HCT116 (cell line): ENCODE data around the gene SLC9A9. TPM values are rescaled to one million over a fixed set of nuclear protein-coding genes. Genes with fewer than 3 reads are reported as not detected.

Experiments
- ATAC-seq: fragments of 200-7000 bp; cut with Tn5 transposase; 2 replicates; pipeline ENCODE4 v1.9.1; 2020; ENCODE audit warnings: mild to moderate bottlenecking, moderate library complexity
- BruUV-seq: library from RNA; stranded (reverse); fragments of 400-500 nt; replicated peaks from 2 replicates; lab custom pipeline; 2021; lab: Mats Ljungman, UMichigan
- CTCF ChIA-PET: fragments of 300-600 bp; sonication (Branson Sonifier 250); formaldehyde crosslinking; loops from one replicate; lab custom pipeline; 2021; ENCODE audit warnings: antibody characterized with exemption; lab: Charles Lee
- POLR2A ChIA-PET: fragments of 300-600, 350-600 bp; sonication (Branson Sonifier 250); formaldehyde crosslinking; loops from one replicate; lab custom pipeline; 2021; ENCODE audit warnings: antibody characterized with exemption; lab: Charles Lee
- RAD21 ChIA-PET, 2 experiments: fragments of 300-600 bp; sonication (Branson Sonifier 250); formaldehyde crosslinking; loops; one replicate each; lab custom pipeline; 2023; ENCODE audit warnings: low total read pairs in 2 of 2; ENCODE audit not compliant: uncharacterized antibody in 2 of 2, unreplicated experiment in 2 of 2, low non-redundant PET in 1 of 2; lab: Charles Lee
- DNase-seq: peaks from one replicate; pipeline ENCODE4 v3.0.0-alpha.2; 2010; ENCODE audit warnings: low read depth, low spot score
- H2AFZ ChIP-seq: fragments of 200-600 bp; shearing (Covaris generic), sonication (generic); 2 replicates; pipeline ENCODE4 v1.6.1; 2017; ENCODE audit warnings: low read depth, mixed run types, mixed read lengths, antibody characterized with exemption, low read length; ENCODE audit not compliant: poor library complexity, severe bottlenecking
- H3K27ac ChIP-seq: 2 replicates; pipeline ENCODE4 v1.5.1; 2012; ENCODE audit warnings: low read depth, low read length
- H3K27me3 ChIP-seq: fragments of 200-600 bp; sonication (generic); 2 replicates; pipeline ENCODE4 v1.6.1; 2016; ENCODE audit warnings: mixed run types, low read length, mixed read lengths; ENCODE audit not compliant: insufficient read depth
- H3K36me3 ChIP-seq, 2 experiments: fragments of 200-500 bp in 1 of 2; fragments of 200-600 bp in 1 of 2; sonication (Bioruptor generic) in 1 of 2; sonication (generic) in 1 of 2; 2 replicates each; pipeline versions ENCODE4 v1.5.1 to v1.6.1; 2014 to 2016; ENCODE audit warnings: low read length in 2 of 2, inconsistent platforms in 1 of 2, mixed read lengths in 1 of 2, mixed run types in 1 of 2; ENCODE audit not compliant: insufficient read depth in 2 of 2, control insufficient read depth in 1 of 2
- H3K4me1 ChIP-seq, 2 experiments: fragments of 200-600 bp in 1 of 2; sonication (generic) in 1 of 2; 2 replicates each; pipeline versions ENCODE4 v1.5.1 to v1.6.1; 2012 to 2017; ENCODE audit warnings: low read length in 2 of 2, inconsistent platforms in 1 of 2, mild to moderate bottlenecking in 1 of 2, mixed read lengths in 1 of 2, mixed run types in 1 of 2, moderate library complexity in 1 of 2; ENCODE audit not compliant: insufficient read depth in 2 of 2, control insufficient read depth in 1 of 2
- H3K4me2 ChIP-seq: fragments of 200-600 bp; sonication (generic); 2 replicates; pipeline ENCODE4 v1.6.1; 2017; ENCODE audit warnings: mixed run types, low read length, mixed read lengths
- H3K4me3 ChIP-seq, 2 experiments: fragments of 200-600 bp in 1 of 2; sonication (generic) in 1 of 2; replicated peaks in 1 of 2; 2 replicates each; pipeline ENCODE4 v1.5.1; 2011 to 2016; ENCODE audit warnings: low read length in 2 of 2, control low read depth in 1 of 2, low read depth in 1 of 2, mild to moderate bottlenecking in 1 of 2, mixed read lengths in 1 of 2, mixed run types in 1 of 2
- H3K79me2 ChIP-seq: fragments of 200-600 bp; sonication (generic); 2 replicates; pipeline ENCODE4 v1.6.1; 2017; ENCODE audit warnings: mild to moderate bottlenecking, mixed run types, low read length, moderate library complexity, mixed read lengths; ENCODE audit not compliant: insufficient read depth
- H3K9ac ChIP-seq: fragments of 200-600 bp; sonication (generic); 2 replicates; pipeline ENCODE4 v1.6.1; 2016; ENCODE audit warnings: low read length, mixed read lengths
- H3K9me2 ChIP-seq: fragments of 200-600 bp; sonication (generic), shearing (Covaris generic); 2 replicates; pipeline ENCODE4 v1.6.1; 2017; ENCODE audit warnings: mixed run types, mild to moderate bottlenecking, moderate library complexity; ENCODE audit not compliant: insufficient read depth
- H3K9me3 ChIP-seq, 2 experiments: fragments of 200-500 bp in 1 of 2; fragments of 200-600 bp in 1 of 2; sonication (Bioruptor generic) in 1 of 2; sonication (generic) in 1 of 2; 2 replicates each; pipeline ENCODE4 v1.6.1; 2014 to 2017; ENCODE audit warnings: low read length in 2 of 2, mixed read lengths in 2 of 2, inconsistent platforms in 1 of 2, low read depth in 1 of 2, mild to moderate bottlenecking in 1 of 2, mixed run types in 1 of 2, moderate library complexity in 1 of 2; ENCODE audit not compliant: control insufficient read depth in 1 of 2, insufficient read depth in 1 of 2
- H4K20me1 ChIP-seq: fragments of 200-600 bp; sonication (generic), shearing (Covaris generic); 2 replicates; pipeline ENCODE4 v1.6.1; 2017; ENCODE audit warnings: mixed run types, mild to moderate bottlenecking, moderate library complexity; ENCODE audit not compliant: insufficient read depth
- CBX3 ChIP-seq: IDR thresholded peaks from 2 replicates; pipeline ENCODE4 v1.6.1; 2012; ENCODE audit warnings: low read depth
- CEBPB ChIP-seq: IDR thresholded peaks from 2 replicates; pipeline ENCODE4 v1.6.1; 2012; ENCODE audit warnings: low read depth
- EGR1 ChIP-seq: IDR thresholded peaks from 2 replicates; pipeline ENCODE4 v1.6.1; 2012; ENCODE audit warnings: low read depth
- ELF1 ChIP-seq: IDR thresholded peaks from 2 replicates; pipeline ENCODE4 v1.6.1; 2012; ENCODE audit warnings: low read depth, borderline replicate concordance
- EZH2 ChIP-seq: fragments of 200-600 bp; sonication (generic); IDR thresholded peaks from 2 replicates; pipeline ENCODE4 v1.6.1; 2017; ENCODE audit warnings: antibody characterized with exemption, mixed run types
- FOSL1 ChIP-seq: IDR thresholded peaks from 2 replicates; pipeline ENCODE4 v1.6.1; 2012; ENCODE audit warnings: low read depth
- JUND ChIP-seq: IDR thresholded peaks from 2 replicates; pipeline ENCODE4 v1.6.1; 2012
- POLR2A ChIP-seq: IDR thresholded peaks from 2 replicates; pipeline ENCODE4 v1.7.0; 2011; ENCODE audit warnings: borderline replicate concordance; ENCODE audit not compliant: insufficient read depth, insufficient read length; ENCODE audit errors: extremely low read depth
- RAD21 ChIP-seq: IDR thresholded peaks from 2 replicates; pipeline ENCODE4 v1.6.1; 2012; ENCODE audit warnings: low read depth, mild to moderate bottlenecking
- SP1 ChIP-seq: IDR thresholded peaks from 2 replicates; pipeline ENCODE4 v1.6.1; 2012; ENCODE audit warnings: low read depth
- YY1 ChIP-seq: IDR thresholded peaks from 2 replicates; pipeline ENCODE4 v1.6.1; 2011; ENCODE audit warnings: low read length, low read depth, moderate library complexity, mild to moderate bottlenecking; ENCODE audit not compliant: insufficient replicate concordance; ENCODE audit errors: extremely low read depth
- ZNF274 ChIP-seq: fragments of 200-500 bp; sonication (Bioruptor generic); IDR thresholded peaks from 2 replicates; pipeline ENCODE4 v1.6.1; 2014; ENCODE audit warnings: mild to moderate bottlenecking, low read depth, low read length, inconsistent platforms
- intact Hi-C: fragments of 100-400 bp; cut with micrococcal nuclease; formaldehyde crosslinking; loops from 2 replicates; pipeline ENCODE4 v1.10.0; 2022
- total RNA-seq: library from RNA; stranded (reverse); gene quantifications from one replicate; pipeline ENCODE4 v1.2.1, GENCODE V29; 2021; ENCODE audit not compliant: unreplicated experiment
- TF ChIP-seq, protein P1 (sequence below), 3 experiments: fragments of 200-600 bp in 1 of 3; sonication (generic) in 1 of 3; IDR thresholded peaks in 2 of 3; conservative IDR thresholded peaks in 1 of 3; 2 replicates each; pipeline ENCODE4 v1.5.1; 2012 to 2017; ENCODE audit warnings: low read depth in 2 of 3, low read length in 2 of 3, antibody characterized with exemption in 1 of 3, borderline replicate concordance in 1 of 3, control low read depth in 1 of 3, mild to moderate bottlenecking in 1 of 3, mixed read lengths in 1 of 3, mixed run types in 1 of 3, moderate library complexity in 1 of 3; ENCODE audit not compliant: insufficient read depth in 1 of 3
- TF ChIP-seq, protein P2 (sequence below): IDR thresholded peaks from 2 replicates; pipeline ENCODE4 v1.6.1; 2012

The SLC9A9 gene
- total RNA-seq, 1 experiment from 2014 or later = 0.20 TPM

DNA sequence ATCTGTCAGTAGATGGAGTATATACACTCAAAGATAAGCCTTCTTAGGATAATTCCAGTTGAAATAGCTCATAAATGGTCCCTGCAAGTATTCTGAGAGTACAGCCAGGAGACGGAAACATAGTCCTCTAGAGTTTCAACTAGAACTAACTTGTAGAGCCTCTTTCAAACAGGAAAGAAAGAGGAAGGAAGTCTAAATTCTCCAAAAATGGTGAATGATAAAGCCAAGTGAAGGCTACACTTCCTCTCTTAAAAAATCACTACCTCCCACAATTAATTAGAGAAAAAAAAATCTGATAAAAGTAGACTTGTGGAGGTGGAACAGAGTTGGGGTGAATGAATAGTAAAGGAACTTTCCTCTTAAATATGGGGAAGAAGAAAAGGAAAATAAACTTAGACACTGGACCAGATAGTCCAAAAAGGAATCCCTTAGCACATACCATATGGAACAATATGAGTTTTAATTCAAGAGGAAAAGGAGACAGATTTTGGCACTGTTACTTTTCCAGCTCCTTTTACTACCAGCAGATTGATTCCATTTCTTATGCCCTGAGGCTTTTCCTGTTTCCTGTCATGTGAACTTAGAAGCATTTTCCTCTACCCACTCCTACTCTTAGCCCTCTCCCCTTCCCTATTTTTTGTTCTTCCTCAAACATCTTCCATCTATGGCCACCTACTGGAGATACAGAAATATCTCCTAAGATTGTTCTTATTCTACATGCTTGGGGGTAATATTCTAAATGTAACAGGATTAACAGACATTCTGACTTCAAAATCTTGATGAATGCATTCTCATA is 521.1 kb downstream of the SLC9A9 start:
- TF ChIP-seq RAD21 (no peak), ELF1 (no peak)
- TF ChIP-seq, protein P1, sequence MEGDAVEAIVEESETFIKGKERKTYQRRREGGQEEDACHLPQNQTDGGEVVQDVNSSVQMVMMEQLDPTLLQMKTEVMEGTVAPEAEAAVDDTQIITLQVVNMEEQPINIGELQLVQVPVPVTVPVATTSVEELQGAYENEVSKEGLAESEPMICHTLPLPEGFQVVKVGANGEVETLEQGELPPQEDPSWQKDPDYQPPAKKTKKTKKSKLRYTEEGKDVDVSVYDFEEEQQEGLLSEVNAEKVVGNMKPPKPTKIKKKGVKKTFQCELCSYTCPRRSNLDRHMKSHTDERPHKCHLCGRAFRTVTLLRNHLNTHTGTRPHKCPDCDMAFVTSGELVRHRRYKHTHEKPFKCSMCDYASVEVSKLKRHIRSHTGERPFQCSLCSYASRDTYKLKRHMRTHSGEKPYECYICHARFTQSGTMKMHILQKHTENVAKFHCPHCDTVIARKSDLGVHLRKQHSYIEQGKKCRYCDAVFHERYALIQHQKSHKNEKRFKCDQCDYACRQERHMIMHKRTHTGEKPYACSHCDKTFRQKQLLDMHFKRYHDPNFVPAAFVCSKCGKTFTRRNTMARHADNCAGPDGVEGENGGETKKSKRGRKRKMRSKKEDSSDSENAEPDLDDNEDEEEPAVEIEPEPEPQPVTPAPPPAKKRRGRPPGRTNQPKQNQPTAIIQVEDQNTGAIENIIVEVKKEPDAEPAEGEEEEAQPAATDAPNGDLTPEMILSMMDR (IDR thresholded peaks at IDR 0.05 in 2 of 3, conservative IDR thresholded peaks at IDR 0.05 in 1 of 3; ENCODE audit: borderline replicate concordance in 1 of 3, insufficient read depth in 1 of 3, low read depth in 2 of 3, low read length in 2 of 3) = peak in 1 of 3 experiments; percentile 26; a peak in 3 of 6 replicates

DNA sequence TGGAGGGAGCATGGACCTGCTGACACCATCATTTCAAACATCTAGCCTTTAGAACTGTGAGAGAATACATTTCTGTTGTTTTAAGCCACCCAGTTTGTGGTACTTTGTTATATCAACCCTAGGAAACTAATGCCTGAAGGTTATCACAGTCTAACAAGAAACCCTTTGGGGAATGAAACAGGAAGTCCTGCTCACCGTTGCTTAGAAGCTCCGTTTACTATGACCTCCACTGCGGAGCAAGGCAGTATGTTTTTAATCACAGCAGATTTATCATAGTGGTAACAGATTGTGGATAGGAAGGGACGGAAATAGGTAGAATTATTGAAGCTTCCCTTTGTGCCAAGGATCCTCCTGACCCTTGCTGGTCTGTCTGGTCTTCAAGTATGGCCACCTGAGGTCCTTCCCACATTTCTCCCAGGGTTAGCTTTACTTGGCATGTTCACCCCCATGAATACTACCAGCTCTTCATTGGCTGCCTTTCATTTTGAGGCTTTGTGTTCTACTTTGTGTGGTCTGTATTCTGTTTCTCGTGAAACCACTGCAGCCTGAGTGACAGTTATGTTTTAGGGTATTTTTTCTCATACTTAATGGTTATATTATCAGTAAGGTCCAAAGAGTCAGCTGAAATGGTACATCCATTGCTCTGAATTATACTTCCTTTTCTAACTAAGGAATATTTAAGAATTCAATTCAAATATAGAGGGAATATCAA is 527.1 kb downstream of the SLC9A9 start:
- TF ChIP-seq POLR2A (no peak), FOSL1 (no peak), SP1 (no peak), CEBPB (no peak), EGR1 (no peak), CBX3 (no peak), ZNF274 (no peak), EZH2 (no peak), YY1 (no peak), ELF1 (no peak), RAD21 (no peak), JUND (no peak)
- TF ChIP-seq, protein P2, sequence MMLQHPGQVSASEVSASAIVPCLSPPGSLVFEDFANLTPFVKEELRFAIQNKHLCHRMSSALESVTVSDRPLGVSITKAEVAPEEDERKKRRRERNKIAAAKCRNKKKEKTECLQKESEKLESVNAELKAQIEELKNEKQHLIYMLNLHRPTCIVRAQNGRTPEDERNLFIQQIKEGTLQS = no peak
- TF ChIP-seq, protein P1 (IDR thresholded peaks at IDR 0.05 in 2 of 3, conservative IDR thresholded peaks at IDR 0.05 in 1 of 3; ENCODE audit: borderline replicate concordance in 1 of 3, insufficient read depth in 1 of 3, low read depth in 2 of 3, low read length in 2 of 3) = no peak
- no TSS peak for BruUV-seq
- CTCF ChIA-PET = no interaction called here

More for the DNA sequence above, 521.1 kb downstream of the SLC9A9 start:
- intact Hi-C loops = no loop called here
- no peaks in the 10 kb centered on the region for H3K36me3 ChIP-seq
- H3K9me3 ChIP-seq = no peaks in the 10 kb centered on the region
- no peak overlapping the region for H2AFZ ChIP-seq
- no peak overlapping the region for H3K27ac ChIP-seq
- ATAC-seq (no peak), DNase-seq (no peak)
- H3K79me2 ChIP-seq = no peaks in the 10 kb centered on the region
- no peaks in the 10 kb centered on the region for H4K20me1 ChIP-seq
- RAD21 ChIA-PET = no interaction called here
- no peaks in the 10 kb centered on the region for H3K9me2 ChIP-seq
- no peaks in the 10 kb centered on the region for H3K4me1 ChIP-seq
- POLR2A ChIA-PET = no interaction called here
- H3K4me3 ChIP-seq = no peak overlapping the region
- CTCF ChIA-PET = no interaction called here
- H3K4me2 ChIP-seq = no peak overlapping the region
- H3K27me3 ChIP-seq = 0 out of 2 replicates have a peak, but pooled peaks cover 4% of the 10 kb centered on the region
- no peak overlapping the region for H3K9ac ChIP-seq
- no TSS peak for BruUV-seq

More for the DNA sequence above, 527.1 kb downstream of the SLC9A9 start:
- Histone ChIP-seq H3K9me3 (no peaks in the 10 kb centered on the region), H3K79me2 (no peaks in the 10 kb centered on the region), H3K36me3 (no peaks in the 10 kb centered on the region), H3K4me1 (no peaks in the 10 kb centered on the region), H3K4me3 (no peak overlapping the region), H4K20me1 (no peaks in the 10 kb centered on the region), H3K9ac (no peak overlapping the region), H3K9me2 (no peaks in the 10 kb centered on the region), H2AFZ (no peak overlapping the region), H3K4me2 (no peak overlapping the region), H3K27ac (no peak overlapping the region), H3K27me3 (no peaks in the 10 kb centered on the region; the same call in 1 of the 2 replicates)
- DNase-seq (no peak), ATAC-seq (no peak)
- intact Hi-C loops = no loop called here
- POLR2A ChIA-PET = no interaction called here
- RAD21 ChIA-PET = no interaction called here
